ENCODE results near the gene CGREF1. TPM values are rescaled to one million over a fixed set of nuclear protein-coding genes. Genes with fewer than 3 reads are reported as not detected.

Gene CGREF1
- total RNA-seq, 1 donor, result under 0.01 TPM

DNA sequence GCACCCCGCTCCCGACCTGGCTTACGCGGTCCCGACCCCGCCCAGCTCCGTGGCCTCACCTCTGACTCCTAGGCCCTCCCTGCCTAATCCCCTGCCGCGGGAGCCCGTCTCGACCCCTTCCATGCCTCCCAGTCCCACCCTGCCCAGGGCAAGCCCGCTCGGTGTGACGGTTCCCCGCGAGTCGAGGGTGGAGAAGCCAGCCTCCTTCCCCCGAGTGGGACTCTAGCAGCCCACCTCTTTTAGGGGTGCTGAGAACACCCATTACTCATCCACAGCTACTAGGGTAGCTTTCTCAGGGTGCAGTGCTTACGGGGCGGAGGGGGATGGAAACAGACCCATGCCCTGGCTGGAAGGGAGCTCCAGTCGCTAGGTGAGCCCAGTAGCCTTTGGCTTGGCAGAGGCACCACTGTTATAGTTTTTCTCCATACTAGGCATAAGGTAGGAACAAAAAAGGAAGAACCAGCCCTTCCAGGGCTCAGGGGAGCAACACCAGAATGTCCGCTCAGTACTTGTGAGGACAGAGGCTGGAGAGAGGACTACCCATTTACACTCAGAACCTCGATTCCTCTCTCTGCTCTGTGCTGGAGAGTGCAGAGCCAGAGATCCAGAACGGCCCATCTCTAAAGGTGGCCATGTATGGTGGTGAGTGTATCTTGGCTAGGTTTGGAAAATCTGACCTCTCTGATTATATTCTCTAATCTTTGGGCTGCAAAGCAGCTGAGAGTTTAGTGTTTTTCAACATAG is 66.9 kb downstream of the CGREF1 start:
- H3K4me3 ChIP-seq (ENCODE audit: low read depth, low read length), result peak overlapping the region; percentile 88
- TF ChIP-seq, protein P1, sequence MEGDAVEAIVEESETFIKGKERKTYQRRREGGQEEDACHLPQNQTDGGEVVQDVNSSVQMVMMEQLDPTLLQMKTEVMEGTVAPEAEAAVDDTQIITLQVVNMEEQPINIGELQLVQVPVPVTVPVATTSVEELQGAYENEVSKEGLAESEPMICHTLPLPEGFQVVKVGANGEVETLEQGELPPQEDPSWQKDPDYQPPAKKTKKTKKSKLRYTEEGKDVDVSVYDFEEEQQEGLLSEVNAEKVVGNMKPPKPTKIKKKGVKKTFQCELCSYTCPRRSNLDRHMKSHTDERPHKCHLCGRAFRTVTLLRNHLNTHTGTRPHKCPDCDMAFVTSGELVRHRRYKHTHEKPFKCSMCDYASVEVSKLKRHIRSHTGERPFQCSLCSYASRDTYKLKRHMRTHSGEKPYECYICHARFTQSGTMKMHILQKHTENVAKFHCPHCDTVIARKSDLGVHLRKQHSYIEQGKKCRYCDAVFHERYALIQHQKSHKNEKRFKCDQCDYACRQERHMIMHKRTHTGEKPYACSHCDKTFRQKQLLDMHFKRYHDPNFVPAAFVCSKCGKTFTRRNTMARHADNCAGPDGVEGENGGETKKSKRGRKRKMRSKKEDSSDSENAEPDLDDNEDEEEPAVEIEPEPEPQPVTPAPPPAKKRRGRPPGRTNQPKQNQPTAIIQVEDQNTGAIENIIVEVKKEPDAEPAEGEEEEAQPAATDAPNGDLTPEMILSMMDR (IDR thresholded peaks at IDR 0.05; ENCODE audit: insufficient read depth, low read depth, low read length), result no peak
- no peak for DNase-seq (ENCODE audit: low read depth)

- TF ChIP-seq, protein P1 (IDR thresholded peaks at IDR 0.05; ENCODE audit: insufficient read depth, low read depth, low read length), result no peak
- H3K4me3 ChIP-seq (ENCODE audit: low read depth, low read length), result peak within 1 kb of the TSS; percentile 88
Observed at GRCh38 chr2:27050996-27051901, 67.7 kb downstream of the CGREF1 start, which contains the start of gene AGBL5. AGBL5 (plus strand) TSS chr2:27051668; CDS start chr2:27052959, 1,291 bp downstream.

More at GRCh38 chr2:27050996-27051901, 67.7 kb downstream of the CGREF1 start, which contains the start of gene AGBL5:
- peak; percentile 94 for DNase-seq (ENCODE audit: low read depth)

Other genes with a start within 250 kb of the CGREF1 start
- gene MAPRE3, start 148.5 kb downstream of the CGREF1 start, total RNA-seq, result 3.5 TPM in 2 replicates
- gene TMEM214, start 86.2 kb downstream of the CGREF1 start, total RNA-seq, result 57.7 and 70.4 TPM in 2 replicates
- gene AGBL5, start 67.5 kb downstream of the CGREF1 start, total RNA-seq, result 27.7 and 35.0 TPM in 2 replicates
- gene OST4, start 47.5 kb downstream of the CGREF1 start, total RNA-seq, result 239 and 282 TPM in 2 replicates
- 144 and 160 TPM in 2 replicates for gene EMILIN1, start 40.5 kb downstream of the CGREF1 start, total RNA-seq
- gene KHK, start 32.4 kb downstream of the CGREF1 start, total RNA-seq, result 0.97 and 1.3 TPM in 2 replicates
- under 0.01 TPM in 1 of 2 replicates, not detected in the other for gene ABHD1, start 4.7 kb upstream of the CGREF1 start, total RNA-seq
- gene PREB, start 15.5 kb upstream of the CGREF1 start, total RNA-seq, result 39.3 and 45.3 TPM in 2 replicates
- gene PRR30, start 20.3 kb upstream of the CGREF1 start, total RNA-seq, result not detected in 2 replicates
- not detected in 2 replicates for gene TCF23, start 29.9 kb upstream of the CGREF1 start, total RNA-seq
- gene ATRAID, start 92.9 kb upstream of the CGREF1 start, total RNA-seq, result 159 and 166 TPM in 2 replicates
- 20.9 and 25.9 TPM in 2 replicates for gene SLC5A6, start 93.1 kb upstream of the CGREF1 start, total RNA-seq
- 32.4 and 43.8 TPM in 2 replicates for gene CAD, start 98.2 kb upstream of the CGREF1 start, total RNA-seq
- gene SLC30A3, start 143.9 kb upstream of the CGREF1 start, total RNA-seq, result 0.32 TPM in 1 of 2 replicates, not detected in the other
- gene DNAJC5G, start 156.3 kb upstream of the CGREF1 start, total RNA-seq, result not detected in 2 replicates
- gene TRIM54, start 163.3 kb upstream of the CGREF1 start, total RNA-seq, result not detected in 2 replicates
- 0.43 and 0.64 TPM in 2 replicates for gene UCN, start 189.3 kb upstream of the CGREF1 start, total RNA-seq
- gene MPV17, start 204.0 kb upstream of the CGREF1 start, total RNA-seq, result 57.0 and 73.8 TPM in 2 replicates
- 30.9 and 36.7 TPM in 2 replicates for gene GTF3C2, start 237.6 kb upstream of the CGREF1 start, total RNA-seq

Data from fibroblast of villous mesenchyme (primary cell).